A673 (cell line): ENCODE data around the gene GSTM3. TPM values are rescaled to one million over a fixed set of nuclear protein-coding genes. Genes with fewer than 3 reads are reported as not detected.

Experiments used
- BruUV-seq: library from RNA; stranded (reverse); fragments of 400-500 nt; replicated peaks from 2 replicates; lab custom pipeline; 2021; lab: Mats Ljungman, UMichigan
- CTCF ChIA-PET: fragments of 300-600 bp; sonication (Branson Sonifier 250); formaldehyde crosslinking; loops from one replicate; lab custom pipeline; 2022; ENCODE audit warnings: antibody characterized with exemption; lab: Charles Lee
- POLR2A ChIA-PET: fragments of 300-600 bp; sonication (Branson Sonifier 250); formaldehyde crosslinking; loops from one replicate; lab custom pipeline; 2022; ENCODE audit warnings: antibody characterized with exemption; ENCODE audit not compliant: low non-redundant PET; lab: Charles Lee
- DNase-seq: peaks from one replicate; pipeline ENCODE4 v3.0.0-alpha.2; 2015; ENCODE audit warnings: low spot score
- H3K27ac ChIP-seq: fragments of 200-600 bp; sonication (generic); 2 replicates; pipeline ENCODE4 v1.5.1; 2016; ENCODE audit warnings: mixed run types, low read depth, mild to moderate bottlenecking, mixed read lengths, antibody characterized with exemption, low read length; ENCODE audit not compliant: poor library complexity, severe bottlenecking
- H3K27me3 ChIP-seq: fragments of 200-600 bp; sonication (generic); replicated peaks from 2 replicates; pipeline ENCODE4 v1.6.1; 2017; ENCODE audit warnings: mixed run types, low read depth, mild to moderate bottlenecking, mixed read lengths, antibody characterized with exemption, low read length; ENCODE audit not compliant: insufficient read depth, poor library complexity
- H3K36me3 ChIP-seq: fragments of 200-600 bp; sonication (generic); 2 replicates; pipeline ENCODE4 v1.6.1; 2016; ENCODE audit warnings: mixed run types, mild to moderate bottlenecking, mixed read lengths, antibody characterized with exemption, low read length; ENCODE audit not compliant: insufficient read depth, poor library complexity, severe bottlenecking
- H3K4me1 ChIP-seq: fragments of 200-600 bp; sonication (generic); 2 replicates; pipeline ENCODE4 v1.6.1; 2017; ENCODE audit warnings: mixed run types, mild to moderate bottlenecking, mixed read lengths, antibody characterized with exemption, low read length; ENCODE audit not compliant: insufficient read depth, poor library complexity, severe bottlenecking
- H3K4me3 ChIP-seq: fragments of 200-600 bp; sonication (generic); 2 replicates; pipeline ENCODE4 v1.5.1; 2016; ENCODE audit warnings: low read depth, mixed run types, mild to moderate bottlenecking, mixed read lengths, low read length; ENCODE audit not compliant: poor library complexity, severe bottlenecking
- H3K9me3 ChIP-seq: fragments of 200-600 bp; sonication (generic); 2 replicates; pipeline ENCODE4 v1.6.1; 2016; ENCODE audit warnings: mixed run types, low read depth, mild to moderate bottlenecking, mixed read lengths, antibody characterized with exemption, low read length; ENCODE audit not compliant: poor library complexity, severe bottlenecking
- EZH2 ChIP-seq: fragments of 200-600 bp; sonication (generic); IDR thresholded peaks from 2 replicates; pipeline ENCODE4 v1.6.1; 2017; ENCODE audit warnings: borderline replicate concordance, low read depth, mild to moderate bottlenecking, mixed read lengths, antibody characterized with exemption, low read length; ENCODE audit not compliant: poor library complexity, severe bottlenecking
- intact Hi-C: fragments of 100-400 bp; cut with micrococcal nuclease; formaldehyde crosslinking; loops from one replicate; pipeline ENCODE4 v1.10.0; 2022; ENCODE audit not compliant: unreplicated experiment
- total RNA-seq: library from RNA; stranded (reverse); gene quantifications from 2 replicates; pipeline ENCODE4 v1.2.3, GENCODE V29; 2021
- TF ChIP-seq, protein P1 (sequence below): fragments of 300-800, 200-600 bp; sonication (generic); conservative IDR thresholded peaks from 2 replicates; pipeline ENCODE4 v1.5.1; 2017; ENCODE audit warnings: low read depth, mild to moderate bottlenecking, antibody characterized with exemption, low read length, moderate library complexity, mixed read lengths

The GSTM3 gene
- total RNA-seq, 1 experiment from 2014 or later = 72.2 TPM

DNA sequence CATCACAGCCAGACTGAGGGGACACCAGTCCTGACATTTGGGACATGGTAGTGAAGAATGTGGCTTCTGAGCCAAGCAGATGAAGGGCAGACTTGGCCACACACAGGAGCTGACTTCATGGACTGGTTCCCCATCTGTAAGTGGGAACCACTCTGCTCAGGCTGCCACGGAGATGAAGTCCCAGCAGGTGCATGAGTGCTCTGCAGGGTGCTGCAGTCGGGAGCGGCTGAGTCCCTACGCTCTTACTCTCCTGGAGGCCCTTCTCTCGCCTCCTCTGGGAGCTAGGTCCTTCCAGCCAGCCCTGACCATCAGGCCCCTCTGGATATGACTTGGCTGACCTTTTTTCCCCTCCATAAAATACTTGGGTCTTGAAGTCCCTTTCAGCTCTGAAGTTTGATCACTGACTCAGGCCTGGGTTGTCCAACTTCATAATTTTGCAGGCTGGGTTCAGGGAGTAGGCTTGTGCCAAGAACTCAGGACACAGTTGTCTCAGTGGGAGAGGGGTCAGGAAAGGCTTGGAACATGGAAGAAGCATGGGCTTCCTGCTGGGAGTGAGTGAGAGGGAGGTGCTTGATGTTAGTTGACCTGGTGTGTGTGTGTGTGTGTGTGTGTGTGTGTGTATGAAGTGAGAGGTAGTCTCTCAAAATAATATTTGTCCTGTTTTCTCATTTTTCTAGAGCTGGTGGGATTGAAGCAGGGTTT lies 43.9 kb upstream of the GSTM3 start:
- intact Hi-C loops = no loop called here
- no TSS peak for BruUV-seq

DNA sequence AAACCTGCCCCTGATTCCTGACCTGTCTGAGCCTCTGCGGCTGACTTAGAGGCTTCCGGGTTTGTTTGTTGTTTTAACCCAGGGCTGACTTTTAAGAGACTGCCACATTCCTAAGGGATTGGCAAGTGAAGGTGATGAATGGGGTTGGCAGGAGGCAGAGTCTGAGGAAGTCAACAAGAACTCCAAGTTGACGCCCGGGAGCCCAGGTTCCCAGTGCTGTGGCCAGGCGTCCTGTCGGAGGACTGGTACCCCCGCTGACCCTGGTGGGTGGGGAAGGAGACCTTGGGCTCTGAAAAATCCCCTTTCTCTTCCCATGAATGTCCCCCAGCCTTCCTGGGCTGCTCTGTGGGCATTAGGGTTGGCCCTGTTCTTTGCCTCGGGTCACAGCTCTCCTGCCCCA lies 42.6 kb upstream of the GSTM3 start:
- ChIA-PET POLR2A (no interaction called here), CTCF (no interaction called here)
- H3K27me3 ChIP-seq = no peaks in the 10 kb centered on the region
- H3K36me3 ChIP-seq = no peaks in the 10 kb centered on the region
- TF ChIP-seq, protein P1, sequence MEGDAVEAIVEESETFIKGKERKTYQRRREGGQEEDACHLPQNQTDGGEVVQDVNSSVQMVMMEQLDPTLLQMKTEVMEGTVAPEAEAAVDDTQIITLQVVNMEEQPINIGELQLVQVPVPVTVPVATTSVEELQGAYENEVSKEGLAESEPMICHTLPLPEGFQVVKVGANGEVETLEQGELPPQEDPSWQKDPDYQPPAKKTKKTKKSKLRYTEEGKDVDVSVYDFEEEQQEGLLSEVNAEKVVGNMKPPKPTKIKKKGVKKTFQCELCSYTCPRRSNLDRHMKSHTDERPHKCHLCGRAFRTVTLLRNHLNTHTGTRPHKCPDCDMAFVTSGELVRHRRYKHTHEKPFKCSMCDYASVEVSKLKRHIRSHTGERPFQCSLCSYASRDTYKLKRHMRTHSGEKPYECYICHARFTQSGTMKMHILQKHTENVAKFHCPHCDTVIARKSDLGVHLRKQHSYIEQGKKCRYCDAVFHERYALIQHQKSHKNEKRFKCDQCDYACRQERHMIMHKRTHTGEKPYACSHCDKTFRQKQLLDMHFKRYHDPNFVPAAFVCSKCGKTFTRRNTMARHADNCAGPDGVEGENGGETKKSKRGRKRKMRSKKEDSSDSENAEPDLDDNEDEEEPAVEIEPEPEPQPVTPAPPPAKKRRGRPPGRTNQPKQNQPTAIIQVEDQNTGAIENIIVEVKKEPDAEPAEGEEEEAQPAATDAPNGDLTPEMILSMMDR = no peak
- no peak for TF ChIP-seq EZH2
- no peak overlapping the region for H3K27ac ChIP-seq
- no peaks in the 10 kb centered on the region for H3K9me3 ChIP-seq
- H3K4me3 ChIP-seq = no peak overlapping the region
- intact Hi-C loops = no loop called here
- no TSS peak for BruUV-seq
- no peaks in the 10 kb centered on the region for H3K4me1 ChIP-seq
- DNase-seq = no peak

More for the DNA sequence above, 43.9 kb upstream of the GSTM3 start:
- Histone ChIP-seq H3K9me3 (no peaks in the 10 kb centered on the region), H3K27me3 (no peaks in the 10 kb centered on the region), H3K36me3 (no peaks in the 10 kb centered on the region), H3K4me1 (no peaks in the 10 kb centered on the region), H3K27ac (no peak overlapping the region), H3K4me3 (no peak overlapping the region)
- no peak for TF ChIP-seq EZH2
- TF ChIP-seq, protein P1 = no peak
- DNase-seq = no peak
- POLR2A ChIA-PET = no interaction called here
- CTCF ChIA-PET = no interaction called here

DNA sequence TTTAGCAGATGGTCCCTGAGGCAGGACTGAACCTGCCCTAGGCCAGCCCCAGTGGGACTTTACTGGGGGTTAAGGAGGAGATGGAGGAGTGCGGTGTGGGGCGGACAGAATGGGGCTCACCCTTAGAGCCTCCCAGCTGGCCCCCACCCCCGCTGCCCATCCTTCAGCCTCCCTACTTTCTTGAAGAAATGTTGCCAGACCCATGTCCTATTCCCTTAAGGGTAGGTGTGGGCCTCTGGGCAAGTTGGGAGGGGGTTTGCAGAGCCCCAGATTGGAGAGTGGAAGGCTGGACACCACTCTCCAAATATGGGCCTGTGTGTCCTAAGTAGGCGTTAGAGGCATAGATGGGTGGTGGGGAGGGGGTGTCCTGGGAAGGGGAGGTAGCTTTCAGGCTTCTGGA lies 42.1 kb upstream of the GSTM3 start:
- intact Hi-C loops = no loop called here
- no peaks in the 10 kb centered on the region for H3K4me1 ChIP-seq
- no peaks in the 10 kb centered on the region for H3K9me3 ChIP-seq
- H3K4me3 ChIP-seq = no peak overlapping the region
- H3K27ac ChIP-seq = no peak overlapping the region
- no peaks in the 10 kb centered on the region for H3K27me3 ChIP-seq
- POLR2A ChIA-PET = no interaction called here
- no peaks in the 10 kb centered on the region for H3K36me3 ChIP-seq
- DNase-seq = no peak
- no TSS peak for BruUV-seq
- TF ChIP-seq, protein P1 = no peak
- no peak for TF ChIP-seq EZH2
- CTCF ChIA-PET = no interaction called here
